Aortic smooth muscle cell (primary cell): ENCODE data around the gene C1orf198. TPM values are rescaled to one million over a fixed set of nuclear protein-coding genes. Genes with fewer than 3 reads are reported as not detected.

Experiments used
- total RNA-seq: library from RNA; depleted of rRNA; stranded (reverse); fragments of >200 nt; gene quantifications from 2 replicates; pipeline ENCODE4 v1.2.3, GENCODE V29; 2014

Gene C1orf198, protein sequence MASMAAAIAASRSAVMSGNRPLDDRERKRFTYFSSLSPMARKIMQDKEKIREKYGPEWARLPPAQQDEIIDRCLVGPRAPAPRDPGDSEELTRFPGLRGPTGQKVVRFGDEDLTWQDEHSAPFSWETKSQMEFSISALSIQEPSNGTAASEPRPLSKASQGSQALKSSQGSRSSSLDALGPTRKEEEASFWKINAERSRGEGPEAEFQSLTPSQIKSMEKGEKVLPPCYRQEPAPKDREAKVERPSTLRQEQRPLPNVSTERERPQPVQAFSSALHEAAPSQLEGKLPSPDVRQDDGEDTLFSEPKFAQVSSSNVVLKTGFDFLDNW
- 50.5 and 87.2 TPM in 2 replicates for total RNA-seq

DNA sequence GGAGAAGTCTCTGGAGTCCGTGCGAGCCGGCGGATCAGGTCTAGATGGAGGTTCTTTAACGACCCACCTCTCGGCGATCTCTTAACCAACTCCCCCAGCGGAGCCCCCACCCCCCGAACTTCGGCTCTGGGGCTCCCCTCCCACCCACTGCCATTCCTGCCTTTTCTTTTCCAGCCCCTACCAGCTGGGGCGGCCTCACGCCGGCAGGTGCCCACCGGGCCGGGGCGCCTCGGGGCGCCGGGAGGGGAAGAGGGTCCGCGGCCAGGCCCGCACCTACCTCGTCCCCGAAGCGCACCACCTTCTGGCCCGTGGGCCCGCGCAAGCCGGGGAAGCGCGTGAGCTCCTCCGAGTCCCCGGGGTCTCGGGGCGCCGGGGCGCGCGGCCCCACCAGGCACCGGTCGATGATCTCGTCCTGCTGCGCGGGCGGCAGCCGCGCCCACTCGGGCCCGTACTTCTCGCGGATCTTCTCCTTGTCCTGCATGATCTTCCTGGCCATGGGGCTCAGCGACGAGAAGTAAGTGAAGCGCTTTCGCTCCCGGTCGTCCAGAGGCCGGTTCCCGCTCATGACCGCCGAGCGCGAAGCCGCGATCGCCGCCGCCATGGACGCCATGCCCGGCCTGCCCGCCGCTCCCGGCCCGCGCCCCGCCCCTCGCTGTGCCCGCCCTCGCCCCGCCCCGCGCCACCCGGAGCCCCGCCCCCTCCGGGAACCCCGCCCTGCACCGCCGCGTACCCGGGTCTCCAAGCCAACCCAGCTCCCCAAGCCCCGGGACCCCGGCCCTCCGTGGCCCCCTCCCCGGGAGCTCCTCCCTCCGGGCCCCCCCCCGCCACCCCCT is at the start of gene C1orf198:
Gene C1orf198, minus strand, starts transcription at position 619 of the 833 bp plus-strand sequence. Its CDS starts 9 bp downstream, at position 610.

Other genes with a start within 250 kb of the C1orf198 start
- gene COG2, start 226.0 kb downstream of the C1orf198 start, total RNA-seq: 18.9 and 19.3 TPM in 2 replicates
- gene AGT, start 154.4 kb downstream of the C1orf198 start, total RNA-seq: 1.3 and 1.5 TPM in 2 replicates
- gene CAPN9, start 121.1 kb downstream of the C1orf198 start, total RNA-seq: not detected in 2 replicates
- 14.2 and 16.9 TPM in 2 replicates for gene TTC13, start 110.3 kb upstream of the C1orf198 start, total RNA-seq
- 15.7 and 17.1 TPM in 2 replicates for gene ARV1, start 110.6 kb upstream of the C1orf198 start, total RNA-seq
- gene FAM89A, start 171.7 kb upstream of the C1orf198 start, total RNA-seq: 4.0 and 5.2 TPM in 2 replicates